Erythroblast (primary cell): ENCODE measurements around the gene PITPNB.

ENCODE experiments used
- GATA1 ChIP-seq: IDR thresholded peaks from 2 replicates; pipeline ENCODE4 v1.6.1; 2011; ENCODE audit warnings: low read depth, mild to moderate bottlenecking, control low read depth, low read length, moderate library complexity
- POLR2A ChIP-seq: IDR thresholded peaks from 2 replicates; pipeline ENCODE4 v1.6.1; 2011; ENCODE audit warnings: mild to moderate bottlenecking, low read length

GRCh38 chr22:27906241-27906640 lies 12.8 kb downstream of the PITPNB start:
- TF ChIP-seq POLR2A: no peak
- TF ChIP-seq GATA1: no peak
